Measurements from ENCODE around the gene CADPS. TPM values are rescaled to one million over a fixed set of nuclear protein-coding genes. Genes with fewer than 3 reads are reported as not detected.

CADPS gene
- total and polyA plus RNA-seq, 2 of the 4 experiments (the other 2 are of a cell fraction) = not detected

DNA sequence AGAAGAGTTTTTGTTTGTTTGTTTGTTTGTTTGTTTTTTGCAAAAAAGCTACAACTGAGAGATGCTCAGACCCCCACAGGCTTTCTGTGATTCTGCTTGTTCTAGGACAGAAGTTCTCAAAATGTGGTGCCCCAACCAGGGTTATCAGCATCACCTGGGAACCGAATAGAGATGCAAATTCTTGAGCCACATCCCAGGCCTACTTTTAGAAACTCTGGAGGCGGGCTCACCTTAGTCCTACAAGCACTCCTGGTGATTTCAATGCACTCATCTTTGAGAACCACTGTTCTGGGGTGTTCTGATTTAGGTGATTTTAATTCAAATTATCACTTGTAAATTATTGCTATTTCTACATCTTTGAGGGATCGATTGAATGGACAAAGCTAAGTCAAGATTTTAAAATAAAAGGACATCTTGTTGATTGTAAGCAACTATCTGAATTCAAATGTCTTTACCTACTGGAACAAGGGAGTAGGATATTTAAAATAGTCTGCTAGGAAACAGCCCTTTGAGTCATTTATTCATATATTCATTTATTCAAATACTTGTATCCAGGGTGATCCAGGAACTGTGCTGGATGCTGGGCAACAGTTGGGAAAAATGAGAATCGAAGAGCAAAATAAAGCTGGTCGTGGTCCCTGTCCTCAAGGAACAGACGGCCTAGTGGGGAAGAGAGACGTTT is 44.7 kb upstream of the CADPS start:
- CTCF ChIA-PET = no interaction called here
- no peak overlapping the region for H2BK15ac ChIP-seq (ENCODE audit: low read depth, low read length)

More for the DNA sequence above, 44.7 kb upstream of the CADPS start:
- WGBS, 2 experiments (ENCODE audit: extremely low coverage in 2 of 2, insufficient read length in 1 of 2) = no CpG with 5 or more reads among the region's 7 CpGs
- H3K27me3 ChIP-seq (ENCODE audit: control insufficient read depth, insufficient read depth, low read length) = no peaks in the 10 kb centered on the region
- H3K56ac ChIP-seq (ENCODE audit: extremely low read depth, insufficient read depth, low read length) = no peak overlapping the region
- no peak overlapping the region for H2BK120ac ChIP-seq (ENCODE audit: low read depth, low read length)
- no peak overlapping the region for H2BK20ac ChIP-seq (ENCODE audit: low read depth, low read length)
- no peak overlapping the region for H2AK9ac ChIP-seq (replicated peaks; ENCODE audit: low read depth, low read length, poor library complexity)
- H3K79me1 ChIP-seq (ENCODE audit: low read depth in 1 of 2, low read length in 2 of 2) = no peaks in the 10 kb centered on the region
- dilution Hi-C loops (cut with HindIII; ENCODE audit: low sequenced_read_pairs, unreplicated experiment) = no loop called here
- no peak overlapping the region for H2AK5ac ChIP-seq (ENCODE audit: low read depth, low read length)
- POLR2A ChIA-PET (ENCODE audit: unreplicated experiment) = no interaction called here
- H3K9me1 ChIP-seq (ENCODE audit: insufficient read depth, low read length) = no peaks in the 10 kb centered on the region
- H3K4ac ChIP-seq (ENCODE audit: low read depth, low read length) = no peak overlapping the region
- no peak overlapping the region for H4K5ac ChIP-seq (ENCODE audit: low read depth, low read length)
- H3K4me1 ChIP-seq (ENCODE audit: control insufficient read depth, insufficient read depth, low read length) = no peaks in the 10 kb centered on the region
- DNase-seq (no peak), ATAC-seq (ENCODE audit: low read depth) (no peak)
- no peak overlapping the region for H4K8ac ChIP-seq (ENCODE audit: low read depth in 2 of 2, low read length in 2 of 2)
- no peak overlapping the region for H3K14ac ChIP-seq (replicated peaks; ENCODE audit: low read depth, low read length)
- in situ Hi-C loops (cut with MboI; ENCODE audit: low sequenced_read_pairs) = no loop called here
- no peak overlapping the region for H2AFZ ChIP-seq (replicated peaks; ENCODE audit: low read length, poor library complexity)
- H3K27ac ChIP-seq (ENCODE audit: insufficient read depth, low read length) = no peak overlapping the region
- no peak for TF ChIP-seq MAFK (IDR thresholded peaks at IDR 0.05; ENCODE audit: low read depth, low read length)
- no peak for TF ChIP-seq RCOR1 (IDR thresholded peaks at IDR 0.05; ENCODE audit: insufficient replicate concordance, low read length)
- H4K91ac ChIP-seq (ENCODE audit: insufficient read depth, low read depth, low read length) = no peak overlapping the region
- H2BK5ac ChIP-seq (ENCODE audit: low read depth, low read length, poor library complexity, severe bottlenecking) = no peak overlapping the region
- intact Hi-C loops (cut with micrococcal nuclease) = no loop called here
- H3K4me3 ChIP-seq (ENCODE audit: insufficient read depth, low read depth, low read length) = no peak overlapping the region
- H4K20me1 ChIP-seq (ENCODE audit: insufficient read depth, low read length) = no peaks in the 10 kb centered on the region
- H3K23ac ChIP-seq (ENCODE audit: low read depth, low read length) = no peak overlapping the region
- H3K4me2 ChIP-seq (ENCODE audit: low read depth, low read length) = no peak overlapping the region
- no peak overlapping the region for H3K18ac ChIP-seq (ENCODE audit: low read depth, low read length)
- no TSS peak for BruUV-seq (replicated peaks)
- H3K9me3 ChIP-seq (ENCODE audit: control insufficient read depth, insufficient read depth, low read length) = peaks cover 7% of the 10 kb centered on the region; the same call in 1 of the 2 replicates
- no peaks in the 10 kb centered on the region for H3K36me3 ChIP-seq (ENCODE audit: control insufficient read depth, insufficient read depth, low read length)
- H3K9ac ChIP-seq (ENCODE audit: low read depth, low read length) = no peak overlapping the region
